Measurements from ENCODE around the gene RNF128. TPM values are rescaled to one million over a fixed set of nuclear protein-coding genes. Genes with fewer than 3 reads are reported as not detected.

Gene RNF128
- total and polyA plus RNA-seq, 2 of the 13 experiments (the other 11 are each of a cell fraction or from before 2014, with no cell fraction given), result 18.5 to 43.5 TPM

DNA sequence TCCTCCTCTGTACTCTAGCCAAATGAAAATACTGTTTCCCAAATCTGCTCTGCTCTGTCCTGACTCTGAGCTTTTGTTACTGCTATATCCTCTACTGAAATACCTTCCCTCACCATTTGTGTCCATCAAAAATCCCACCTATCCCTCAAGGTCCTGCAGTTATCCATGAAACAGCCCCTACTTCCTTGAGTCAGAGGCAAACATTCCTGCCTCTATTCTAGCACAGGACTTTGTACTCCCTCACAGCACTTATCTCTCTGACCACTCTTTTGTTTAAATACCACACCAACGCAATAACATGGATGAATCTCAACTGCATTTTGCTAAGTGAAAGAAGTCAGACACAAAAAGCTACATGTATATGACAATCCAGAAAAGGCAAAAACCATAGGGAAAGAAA lies 10.5 kb upstream of the RNF128 start (continued):
- TF ChIP-seq FOXA3 (CRISPR knock-in tag; IDR thresholded peaks at IDR 0.05) (0 out of 2 replicates have a peak, but pooled peaks have one; percentile 27), POGZ (CRISPR knock-in tag; IDR thresholded peaks at IDR 0.05) (peak; percentile 47), ZNF776 (CRISPR knock-in tag; IDR thresholded peaks at IDR 0.05) (no peak), EHMT2 (IDR thresholded peaks at IDR 0.05; ENCODE audit: borderline replicate concordance, low read depth, low read length) (0 out of 2 replicates have a peak, but pooled peaks have one; percentile 56), ZZZ3 (CRISPR knock-in tag; IDR thresholded peaks at IDR 0.05; ENCODE audit: borderline replicate concordance) (no peak), ZNF761 (CRISPR knock-in tag; conservative IDR thresholded peaks at IDR 0.05) (no peak), BCL6 (CRISPR knock-in tag; IDR thresholded peaks at IDR 0.05) (0 out of 2 replicates have a peak, but pooled peaks have one; percentile 22), ZNF773 (CRISPR knock-in tag; IDR thresholded peaks at IDR 0.05; ENCODE audit: borderline replicate concordance) (no peak), MED1 (CRISPR knock-in tag; IDR thresholded peaks at IDR 0.05) (peak; percentile 59; the same call in 1 of the 2 replicates), FIP1L1 (IDR thresholded peaks at IDR 0.05; ENCODE audit: borderline replicate concordance, insufficient read depth, low read depth, low read length) (no peak), TBX3 (IDR thresholded peaks at IDR 0.05; ENCODE audit: borderline replicate concordance) (peak; percentile 12; the same call in 1 of the 2 replicates), EP300 (IDR thresholded peaks at IDR 0.05; ENCODE audit: low read depth in 2 of 2, low read length in 2 of 2) (peak in 1 of 2 experiments; percentile 59; a peak in 1 of 4 replicates), EP300 (CRISPR knock-in tag; IDR thresholded peaks at IDR 0.05; ENCODE audit: borderline replicate concordance) (peak; percentile 18; the same call in 1 of the 2 replicates), HNF4A (CRISPR knock-in tag; IDR thresholded peaks at IDR 0.05) (peak; percentile 88), ELF3 (CRISPR knock-in tag; IDR thresholded peaks at IDR 0.05) (peak; percentile 84), YEATS4 (CRISPR knock-in tag; IDR thresholded peaks at IDR 0.05; ENCODE audit: borderline replicate concordance) (no peak), TGIF2 (CRISPR knock-in tag; IDR thresholded peaks at IDR 0.05) (no peak), NR2F1 (CRISPR knock-in tag; IDR thresholded peaks at IDR 0.05) (no peak), SALL2 (CRISPR knock-in tag; IDR thresholded peaks at IDR 0.05) (no peak), ZNF644 (CRISPR knock-in tag; IDR thresholded peaks at IDR 0.05; ENCODE audit: low read depth) (peak; percentile 42; the same call in 1 of the 2 replicates), KLF16 (CRISPR knock-in tag; IDR thresholded peaks at IDR 0.05) (no peak)
- TF ChIP-seq, protein P1, sequence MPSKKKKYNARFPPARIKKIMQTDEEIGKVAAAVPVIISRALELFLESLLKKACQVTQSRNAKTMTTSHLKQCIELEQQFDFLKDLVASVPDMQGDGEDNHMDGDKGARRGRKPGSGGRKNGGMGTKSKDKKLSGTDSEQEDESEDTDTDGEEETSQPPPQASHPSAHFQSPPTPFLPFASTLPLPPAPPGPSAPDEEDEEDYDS (CRISPR knock-in tag; IDR thresholded peaks at IDR 0.05), result no peak
- TF ChIP-seq, protein P2, sequence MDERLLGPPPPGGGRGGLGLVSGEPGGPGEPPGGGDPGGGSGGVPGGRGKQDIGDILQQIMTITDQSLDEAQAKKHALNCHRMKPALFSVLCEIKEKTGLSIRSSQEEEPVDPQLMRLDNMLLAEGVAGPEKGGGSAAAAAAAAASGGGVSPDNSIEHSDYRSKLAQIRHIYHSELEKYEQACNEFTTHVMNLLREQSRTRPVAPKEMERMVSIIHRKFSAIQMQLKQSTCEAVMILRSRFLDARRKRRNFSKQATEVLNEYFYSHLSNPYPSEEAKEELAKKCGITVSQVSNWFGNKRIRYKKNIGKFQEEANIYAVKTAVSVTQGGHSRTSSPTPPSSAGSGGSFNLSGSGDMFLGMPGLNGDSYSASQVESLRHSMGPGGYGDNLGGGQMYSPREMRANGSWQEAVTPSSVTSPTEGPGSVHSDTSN (CRISPR knock-in tag; IDR thresholded peaks at IDR 0.05), result peak; percentile 61
- TF ChIP-seq, protein P3, sequence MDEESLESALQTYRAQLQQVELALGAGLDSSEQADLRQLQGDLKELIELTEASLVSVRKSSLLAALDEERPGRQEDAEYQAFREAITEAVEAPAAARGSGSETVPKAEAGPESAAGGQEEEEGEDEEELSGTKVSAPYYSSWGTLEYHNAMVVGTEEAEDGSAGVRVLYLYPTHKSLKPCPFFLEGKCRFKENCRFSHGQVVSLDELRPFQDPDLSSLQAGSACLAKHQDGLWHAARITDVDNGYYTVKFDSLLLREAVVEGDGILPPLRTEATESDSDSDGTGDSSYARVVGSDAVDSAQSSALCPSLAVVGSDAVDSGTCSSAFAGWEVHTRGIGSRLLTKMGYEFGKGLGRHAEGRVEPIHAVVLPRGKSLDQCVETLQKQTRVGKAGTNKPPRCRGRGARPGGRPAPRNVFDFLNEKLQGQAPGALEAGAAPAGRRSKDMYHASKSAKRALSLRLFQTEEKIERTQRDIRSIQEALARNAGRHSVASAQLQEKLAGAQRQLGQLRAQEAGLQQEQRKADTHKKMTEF (CRISPR knock-in tag; IDR thresholded peaks at IDR 0.05), result peak; percentile 53
- TF ChIP-seq, protein P4, sequence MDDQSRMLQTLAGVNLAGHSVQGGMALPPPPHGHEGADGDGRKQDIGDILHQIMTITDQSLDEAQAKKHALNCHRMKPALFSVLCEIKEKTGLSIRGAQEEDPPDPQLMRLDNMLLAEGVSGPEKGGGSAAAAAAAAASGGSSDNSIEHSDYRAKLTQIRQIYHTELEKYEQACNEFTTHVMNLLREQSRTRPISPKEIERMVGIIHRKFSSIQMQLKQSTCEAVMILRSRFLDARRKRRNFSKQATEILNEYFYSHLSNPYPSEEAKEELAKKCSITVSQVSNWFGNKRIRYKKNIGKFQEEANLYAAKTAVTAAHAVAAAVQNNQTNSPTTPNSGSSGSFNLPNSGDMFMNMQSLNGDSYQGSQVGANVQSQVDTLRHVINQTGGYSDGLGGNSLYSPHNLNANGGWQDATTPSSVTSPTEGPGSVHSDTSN (CRISPR knock-in tag; IDR thresholded peaks at IDR 0.05; ENCODE audit: borderline replicate concordance), result no peak

Data from HepG2 (cell line).